Inflammatory macrophage (primary cell): ENCODE data around the gene DRC7.

Source experiments
- DNase-seq, 2 donors: peaks; one replicate each; pipeline ENCODE4 v3.0.0-alpha.2; 2020 to 2022

Gene DRC7

DNA sequence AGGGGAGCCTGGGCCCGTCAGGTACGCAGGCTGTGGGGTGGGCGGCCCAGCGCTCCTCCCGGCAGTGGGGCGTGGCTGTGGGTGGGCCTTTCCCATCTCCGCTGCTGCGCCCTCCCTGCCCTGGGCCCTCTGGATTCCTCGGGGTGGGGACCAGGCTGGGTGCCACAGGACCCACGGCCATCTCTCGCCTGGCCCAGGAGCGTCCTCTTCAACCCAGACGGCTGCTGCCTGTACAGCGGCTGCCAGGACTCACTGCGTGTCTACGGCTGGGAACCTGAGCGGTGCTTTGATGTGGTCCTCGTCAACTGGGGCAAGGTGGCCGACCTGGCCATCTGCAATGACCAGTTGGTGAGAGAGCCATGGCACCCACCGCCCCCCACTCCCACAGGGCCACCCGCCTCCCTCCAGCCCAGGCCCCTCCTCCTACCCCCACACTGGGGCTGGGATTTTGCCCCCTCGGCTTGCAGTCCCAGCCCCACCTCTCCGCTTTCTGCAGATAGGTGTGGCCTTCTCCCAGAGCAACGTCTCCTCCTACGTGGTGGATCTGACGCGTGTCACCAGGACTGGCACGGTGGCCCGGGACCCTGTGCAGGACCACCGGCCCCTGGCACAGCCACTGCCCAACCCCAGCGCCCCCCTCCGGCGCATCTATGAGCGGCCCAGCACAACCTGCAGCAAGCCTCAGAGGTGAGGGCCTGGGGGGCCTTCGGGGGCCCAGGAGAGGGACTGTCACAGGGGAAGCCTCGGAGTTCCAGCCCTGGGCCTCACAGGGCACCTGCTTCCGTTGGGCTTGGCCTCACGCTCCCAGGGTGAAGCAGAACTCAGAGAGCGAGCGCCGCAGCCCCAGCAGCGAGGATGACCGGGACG is 58.2 kb downstream of the DRC7 start:
- no peak for DNase-seq

GRCh38 chr16:57753448-57754353 is 59.1 kb downstream of the DRC7 start:
- no peak for DNase-seq

- no peak for DNase-seq
Measured at GRCh38 chr16:57754354-57755060, 59.9 kb downstream of the DRC7 start.

DNA sequence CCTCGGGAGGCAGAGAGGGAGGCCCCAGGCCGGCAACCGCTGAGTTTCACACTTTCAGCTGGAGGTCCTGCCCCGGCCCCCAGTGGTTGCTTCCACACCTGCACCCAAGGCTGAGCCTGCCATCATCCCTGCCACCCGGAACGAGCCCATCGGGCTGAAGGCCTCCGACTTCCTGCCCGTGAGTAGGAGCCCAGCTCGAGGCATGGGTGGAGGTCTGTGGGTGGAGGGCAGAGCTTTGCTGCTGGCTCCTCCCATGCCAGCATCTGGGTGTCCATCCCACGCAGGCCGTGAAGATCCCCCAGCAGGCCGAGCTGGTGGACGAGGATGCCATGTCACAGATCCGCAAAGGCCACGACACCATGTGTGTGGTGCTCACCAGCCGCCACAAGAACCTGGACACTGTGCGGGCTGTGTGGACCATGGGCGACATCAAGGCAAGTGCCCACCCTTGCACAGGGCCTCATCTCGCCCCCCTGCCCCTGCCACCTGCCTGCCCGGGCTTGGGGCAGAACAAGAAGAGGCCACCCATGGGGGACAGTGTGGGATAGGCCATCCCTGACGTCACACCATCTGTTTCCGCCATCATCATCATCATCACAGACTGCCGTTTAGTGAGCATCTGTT is 60.6 kb downstream of the DRC7 start:
- DNase-seq, result no peak

DNA sequence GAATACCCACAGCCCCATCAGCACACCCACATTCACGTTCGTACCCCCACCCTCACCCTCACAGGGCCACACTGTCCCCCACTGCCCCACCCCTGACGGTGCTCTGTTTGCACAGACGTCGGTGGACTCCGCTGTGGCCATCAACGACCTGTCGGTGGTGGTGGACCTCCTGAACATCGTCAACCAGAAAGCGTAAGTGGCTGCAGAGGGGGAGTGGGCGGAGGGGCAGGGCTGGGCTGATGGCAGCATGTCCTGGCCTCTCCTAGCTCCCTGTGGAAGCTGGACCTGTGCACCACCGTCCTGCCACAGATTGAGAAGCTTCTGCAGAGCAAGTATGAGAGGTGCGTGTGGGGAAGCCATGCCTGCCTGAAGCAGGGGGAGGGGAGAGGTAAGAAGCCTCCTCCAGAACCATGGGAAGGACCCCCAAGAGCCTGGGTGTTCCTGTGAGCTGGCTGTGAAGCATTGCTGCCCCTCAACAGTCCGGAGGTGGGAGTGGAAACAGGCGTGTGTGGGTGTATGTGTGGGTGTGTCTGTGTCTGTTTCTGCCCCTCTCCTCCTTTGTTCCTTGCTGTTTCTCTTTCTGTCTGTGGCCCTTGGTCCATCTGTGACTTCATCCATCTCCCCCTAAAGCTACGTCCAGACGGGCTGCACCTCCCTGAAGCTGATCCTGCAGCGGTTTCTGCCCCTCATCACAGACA is 61.3 kb downstream of the DRC7 start:
- DNase-seq, result no peak

DNA sequence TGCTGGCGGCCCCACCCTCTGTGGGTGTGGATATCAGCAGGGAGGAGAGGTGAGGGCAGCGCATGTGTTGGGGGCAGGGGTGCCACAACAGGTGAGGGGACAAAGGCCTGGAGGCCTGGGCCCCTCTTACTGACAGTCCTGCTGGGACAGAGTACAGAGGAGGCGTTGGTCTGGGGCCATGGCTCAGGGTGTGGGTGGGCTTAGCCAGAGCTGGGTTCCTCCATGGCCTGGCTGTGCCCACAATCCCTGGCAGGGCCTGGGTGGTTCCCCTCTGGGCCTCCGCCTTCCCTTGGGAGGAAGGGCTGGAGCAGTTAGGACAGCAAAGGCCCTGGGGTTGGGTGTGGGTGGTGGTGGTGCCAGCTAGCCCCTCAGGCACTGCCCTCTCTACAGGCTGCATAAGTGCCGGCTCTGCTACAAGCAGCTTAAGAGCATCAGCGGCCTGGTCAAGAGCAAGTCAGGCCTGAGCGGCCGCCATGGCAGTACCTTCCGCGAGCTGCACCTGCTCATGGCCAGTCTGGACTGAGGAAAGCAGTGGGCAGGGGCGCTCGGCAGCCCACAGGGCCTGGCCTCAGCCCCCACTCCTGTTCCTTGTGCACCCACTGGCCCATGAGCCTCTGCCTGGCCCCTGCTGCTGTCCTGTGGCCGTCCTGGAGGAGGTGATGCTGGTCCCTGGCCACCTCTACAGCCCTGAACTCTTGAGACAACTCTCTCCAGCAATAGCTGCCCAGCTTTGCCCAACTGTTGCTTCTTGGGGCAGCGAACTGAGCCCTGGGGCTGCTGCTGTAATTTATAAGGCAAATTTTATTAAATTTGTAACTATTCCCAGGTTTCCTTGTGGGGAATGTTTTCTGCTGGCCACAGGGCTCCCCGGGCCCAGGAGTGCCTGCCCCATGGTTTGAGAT is 62.1 kb downstream of the DRC7 start:
- peak; percentile 9 to 47 for DNase-seq

- peak; percentile 86 to 88 for DNase-seq
Measured at GRCh38 chr16:57757326-57757786, 62.8 kb downstream of the DRC7 start.

GRCh38 chr16:57757883-57758282 is 63.3 kb downstream of the DRC7 start:
- no peak for DNase-seq

- DNase-seq, result peak; percentile 8 to 46
Measured at GRCh38 chr16:57758331-57759117, 63.9 kb downstream of the DRC7 start.

- DNase-seq, result no peak
Measured at GRCh38 chr16:57759131-57759530, 64.5 kb downstream of the DRC7 start.

- DNase-seq, result peak in 1 of 2 donors; percentile 54
Measured at GRCh38 chr16:57759541-57760356, 65.1 kb downstream of the DRC7 start.

DNA sequence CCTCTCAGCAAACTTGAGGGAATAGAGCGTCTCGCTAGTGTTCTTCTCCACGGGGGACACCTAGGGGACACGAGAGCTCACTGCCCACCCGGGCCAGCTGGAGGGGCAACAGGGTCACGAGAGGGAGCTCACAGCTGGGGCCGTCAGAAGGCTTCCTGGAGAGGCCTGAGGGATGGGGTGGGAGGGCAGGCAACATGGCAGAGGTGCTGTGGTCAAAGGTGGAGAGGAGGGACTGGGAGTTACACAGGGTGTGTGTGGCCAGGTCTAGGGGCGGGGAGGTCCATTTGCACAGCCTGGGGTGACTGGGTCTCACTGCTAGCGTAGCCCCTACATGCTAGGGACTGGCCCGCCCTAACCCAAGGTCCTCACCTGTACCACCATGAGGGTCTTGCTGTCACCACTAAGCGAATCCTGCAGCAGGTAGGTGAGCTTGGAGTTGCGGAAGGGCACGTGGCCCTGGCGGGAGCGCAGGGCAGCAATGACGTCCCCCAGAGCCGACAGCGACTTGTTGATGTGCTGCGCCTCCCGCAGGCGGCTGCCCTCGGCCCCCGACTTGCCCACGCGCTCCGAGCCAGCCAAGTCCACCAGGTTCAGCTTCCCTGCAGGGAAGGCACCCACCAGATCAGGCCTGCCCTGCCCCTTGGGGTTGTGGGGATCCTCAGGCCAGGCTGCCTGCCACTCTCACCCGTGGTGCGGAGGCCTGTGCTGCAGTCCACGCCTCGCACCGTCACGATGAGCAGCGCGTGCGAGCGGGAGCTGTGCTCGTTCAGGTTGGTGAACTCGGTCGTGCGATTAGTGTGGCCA is 66.0 kb downstream of the DRC7 start:
- no peak for DNase-seq

- DNase-seq, result no peak
Measured at GRCh38 chr16:57761301-57761700, 66.7 kb downstream of the DRC7 start.

- DNase-seq, result no peak
Measured at GRCh38 chr16:57761957-57762356, 67.4 kb downstream of the DRC7 start.

GRCh38 chr16:57762365-57763040 is 67.9 kb downstream of the DRC7 start:
- DNase-seq, result no peak

- DNase-seq, result no peak
Measured at GRCh38 chr16:57763285-57764005, 68.8 kb downstream of the DRC7 start.

- DNase-seq, result no peak
Measured at GRCh38 chr16:57764006-57764340, 69.4 kb downstream of the DRC7 start.
